ENCODE data around the gene PTPRE.

Gene PTPRE

DNA sequence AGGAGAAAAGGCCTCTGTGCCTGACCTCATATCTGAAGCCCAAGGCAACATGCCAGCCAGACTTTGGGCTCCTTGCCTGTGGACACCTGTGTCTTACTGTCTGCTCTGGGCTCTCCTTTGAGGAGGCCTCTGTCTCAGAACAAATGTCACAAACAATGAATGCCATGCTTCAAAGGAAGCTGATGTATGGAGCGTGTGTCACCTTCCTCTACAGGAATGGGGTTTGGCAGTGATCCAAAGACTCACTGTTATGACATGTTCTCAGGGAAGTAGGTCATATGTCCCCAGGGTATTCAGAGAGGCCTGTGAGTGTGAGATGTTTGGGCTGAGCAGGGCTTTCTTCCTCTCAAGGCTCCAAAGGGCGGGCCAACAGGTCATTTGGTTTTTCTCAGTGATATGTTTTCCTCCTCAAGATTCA lies 38.4 kb downstream of the PTPRE start:
- no peaks in the 10 kb centered on the region; the same call in 1 of the 2 replicates for H3K4me1 ChIP-seq (ENCODE audit: control insufficient read depth, insufficient read depth, low read length)
- H3K36me3 ChIP-seq (ENCODE audit: control insufficient read depth in 2 of 2, insufficient read depth in 1 of 2, low read length in 2 of 2), result no peaks in the 10 kb centered on the region
- POLR2A ChIA-PET, result no interaction called here
- CTCF ChIA-PET, result no interaction called here
- no peak overlapping the region for H3K4me3 ChIP-seq (ENCODE audit: low read depth, low read length)
- H3K27ac ChIP-seq (ENCODE audit: extremely low read depth, low read depth, low read length), result no peak overlapping the region
- no peaks in the 10 kb centered on the region for H3K9me3 ChIP-seq (ENCODE audit: control insufficient read depth, insufficient read depth, low read depth, low read length)
- no peak for TF ChIP-seq MZF1 (tag by site-specific recombination; IDR thresholded peaks at IDR 0.05; ENCODE audit: borderline replicate concordance)
- peak; percentile 50; the same call in 1 of the 2 replicates for TF ChIP-seq ZBTB8A (tag by site-specific recombination; IDR thresholded peaks at IDR 0.05)
- peak; percentile 47; the same call in 1 of the 2 replicates for TF ChIP-seq INSM2 (tag by site-specific recombination; IDR thresholded peaks at IDR 0.05)
- TF ChIP-seq ZNF221 (tag by site-specific recombination; IDR thresholded peaks at IDR 0.05; ENCODE audit: borderline replicate concordance), result no peak
- no peak for TF ChIP-seq KLF17 (tag by site-specific recombination; IDR thresholded peaks at IDR 0.05)
- no peak for TF ChIP-seq ZNF548 (tag by site-specific recombination; IDR thresholded peaks at IDR 0.05)
- TF ChIP-seq SP3 (tag by site-specific recombination; IDR thresholded peaks at IDR 0.05), result no peak
- TF ChIP-seq ZNF664 (tag by site-specific recombination; IDR thresholded peaks at IDR 0.05), result no peak
- TF ChIP-seq, protein P1, sequence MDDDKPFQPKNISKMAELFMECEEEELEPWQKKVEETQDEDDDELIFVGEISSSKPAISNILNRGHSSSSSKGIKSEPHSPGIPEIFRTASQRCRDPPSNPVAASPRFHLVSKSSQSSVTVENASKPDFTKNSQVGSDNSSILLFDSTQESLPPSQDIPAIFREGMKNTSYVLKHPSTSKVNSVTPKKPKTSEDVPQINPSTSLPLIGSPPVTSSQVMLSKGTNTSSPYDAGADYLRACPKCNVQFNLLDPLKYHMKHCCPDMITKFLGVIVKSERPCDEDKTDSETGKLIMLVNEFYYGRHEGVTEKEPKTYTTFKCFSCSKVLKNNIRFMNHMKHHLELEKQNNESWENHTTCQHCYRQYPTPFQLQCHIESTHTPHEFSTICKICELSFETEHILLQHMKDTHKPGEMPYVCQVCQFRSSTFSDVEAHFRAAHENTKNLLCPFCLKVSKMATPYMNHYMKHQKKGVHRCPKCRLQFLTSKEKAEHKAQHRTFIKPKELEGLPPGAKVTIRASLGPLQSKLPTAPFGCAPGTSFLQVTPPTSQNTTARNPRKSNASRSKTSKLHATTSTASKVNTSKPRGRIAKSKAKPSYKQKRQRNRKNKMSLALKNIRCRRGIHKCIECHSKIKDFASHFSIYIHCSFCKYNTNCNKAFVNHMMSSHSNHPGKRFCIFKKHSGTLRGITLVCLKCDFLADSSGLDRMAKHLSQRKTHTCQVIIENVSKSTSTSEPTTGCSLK (tag by site-specific recombination; IDR thresholded peaks at IDR 0.05), result no peak
- TF ChIP-seq ZNF529 (tag by site-specific recombination; IDR thresholded peaks at IDR 0.05; ENCODE audit: insufficient replicate concordance), result no peak
- no peak for TF ChIP-seq ZNF174 (tag by site-specific recombination; IDR thresholded peaks at IDR 0.05)
- TF ChIP-seq TRIM28 (IDR thresholded peaks at IDR 0.05; ENCODE audit: borderline replicate concordance, low read length), result no peak
- no peak for TF ChIP-seq ZNF830 (tag by site-specific recombination; IDR thresholded peaks at IDR 0.05; ENCODE audit: low read depth)
- TF ChIP-seq ZNF394 (tag by site-specific recombination; IDR thresholded peaks at IDR 0.05; ENCODE audit: borderline replicate concordance), result no peak
- TF ChIP-seq ZNF214 (tag by site-specific recombination; IDR thresholded peaks at IDR 0.05; ENCODE audit: borderline replicate concordance), result no peak
- TF ChIP-seq ZNF639 (tag by site-specific recombination; IDR thresholded peaks at IDR 0.05), result no peak
- TF ChIP-seq ZNF416 (tag by site-specific recombination; IDR thresholded peaks at IDR 0.05), result no peak
- TF ChIP-seq SP7 (tag by site-specific recombination; IDR thresholded peaks at IDR 0.05), result 0 out of 2 replicates have a peak, but pooled peaks have one; percentile 16
- TF ChIP-seq OSR2 (tag by site-specific recombination; IDR thresholded peaks at IDR 0.05), result no peak
- no peak for TF ChIP-seq HOXD13 (CRISPR knock-in tag; IDR thresholded peaks at IDR 0.05; ENCODE audit: borderline replicate concordance)
- TF ChIP-seq, protein P2, sequence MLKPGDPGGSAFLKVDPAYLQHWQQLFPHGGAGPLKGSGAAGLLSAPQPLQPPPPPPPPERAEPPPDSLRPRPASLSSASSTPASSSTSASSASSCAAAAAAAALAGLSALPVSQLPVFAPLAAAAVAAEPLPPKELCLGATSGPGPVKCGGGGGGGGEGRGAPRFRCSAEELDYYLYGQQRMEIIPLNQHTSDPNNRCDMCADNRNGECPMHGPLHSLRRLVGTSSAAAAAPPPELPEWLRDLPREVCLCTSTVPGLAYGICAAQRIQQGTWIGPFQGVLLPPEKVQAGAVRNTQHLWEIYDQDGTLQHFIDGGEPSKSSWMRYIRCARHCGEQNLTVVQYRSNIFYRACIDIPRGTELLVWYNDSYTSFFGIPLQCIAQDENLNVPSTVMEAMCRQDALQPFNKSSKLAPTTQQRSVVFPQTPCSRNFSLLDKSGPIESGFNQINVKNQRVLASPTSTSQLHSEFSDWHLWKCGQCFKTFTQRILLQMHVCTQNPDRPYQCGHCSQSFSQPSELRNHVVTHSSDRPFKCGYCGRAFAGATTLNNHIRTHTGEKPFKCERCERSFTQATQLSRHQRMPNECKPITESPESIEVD (tag by site-specific recombination; IDR thresholded peaks at IDR 0.05), result no peak
- TF ChIP-seq ZNF837 (tag by site-specific recombination; IDR thresholded peaks at IDR 0.05), result no peak
- TF ChIP-seq ZNF600 (tag by site-specific recombination; IDR thresholded peaks at IDR 0.05), result peak; percentile 43; the same call in 1 of the 2 replicates
- TF ChIP-seq, protein P3, sequence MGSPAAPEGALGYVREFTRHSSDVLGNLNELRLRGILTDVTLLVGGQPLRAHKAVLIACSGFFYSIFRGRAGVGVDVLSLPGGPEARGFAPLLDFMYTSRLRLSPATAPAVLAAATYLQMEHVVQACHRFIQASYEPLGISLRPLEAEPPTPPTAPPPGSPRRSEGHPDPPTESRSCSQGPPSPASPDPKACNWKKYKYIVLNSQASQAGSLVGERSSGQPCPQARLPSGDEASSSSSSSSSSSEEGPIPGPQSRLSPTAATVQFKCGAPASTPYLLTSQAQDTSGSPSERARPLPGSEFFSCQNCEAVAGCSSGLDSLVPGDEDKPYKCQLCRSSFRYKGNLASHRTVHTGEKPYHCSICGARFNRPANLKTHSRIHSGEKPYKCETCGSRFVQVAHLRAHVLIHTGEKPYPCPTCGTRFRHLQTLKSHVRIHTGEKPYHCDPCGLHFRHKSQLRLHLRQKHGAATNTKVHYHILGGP (tag by site-specific recombination; IDR thresholded peaks at IDR 0.05), result no peak
- no peak for TF ChIP-seq ZNF202 (tag by site-specific recombination; IDR thresholded peaks at IDR 0.05; ENCODE audit: borderline replicate concordance)
- TF ChIP-seq ZNF777 (tag by site-specific recombination; IDR thresholded peaks at IDR 0.05; ENCODE audit: borderline replicate concordance), result no peak
- no peak for TF ChIP-seq KLF9 (tag by site-specific recombination; IDR thresholded peaks at IDR 0.05; ENCODE audit: low read depth)
- no peak for TF ChIP-seq ZNF366 (tag by site-specific recombination; conservative IDR thresholded peaks at IDR 0.05)
- no peak for TF ChIP-seq ZNF580 (tag by site-specific recombination; IDR thresholded peaks at IDR 0.05)
- no peak for TF ChIP-seq ZNF2 (tag by site-specific recombination; IDR thresholded peaks at IDR 0.05)
